T-helper 2 cell (primary cell): ENCODE measurements around the gene GTF2A2.

Experiments used
- DNase-seq, 5 experiments: peaks; one replicate each; pipeline versions ENCODE4 v3.0.0 to v3.0.0-alpha.2; 2012 to 2022

GTF2A2 gene

DNA sequence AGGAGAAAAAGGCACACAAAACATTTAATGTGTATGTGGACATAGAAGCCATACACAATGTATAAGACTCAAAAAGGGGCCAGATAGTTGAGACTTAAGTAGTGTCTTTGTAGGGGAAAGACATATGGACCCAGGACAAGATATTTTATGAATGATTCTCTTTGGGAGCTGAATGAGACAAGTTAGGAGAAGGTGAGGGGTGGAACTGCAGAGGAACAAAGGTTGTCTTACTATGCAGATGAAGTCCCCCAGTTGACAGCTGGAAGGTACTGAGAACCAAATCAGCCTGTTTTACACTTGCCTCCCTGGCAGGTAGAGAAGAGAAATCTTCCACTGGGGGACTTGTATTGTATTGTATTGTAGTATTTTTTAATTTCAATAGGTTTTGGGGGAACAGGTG, 60.7 kb downstream of the GTF2A2 start:
- no peak for DNase-seq

DNA sequence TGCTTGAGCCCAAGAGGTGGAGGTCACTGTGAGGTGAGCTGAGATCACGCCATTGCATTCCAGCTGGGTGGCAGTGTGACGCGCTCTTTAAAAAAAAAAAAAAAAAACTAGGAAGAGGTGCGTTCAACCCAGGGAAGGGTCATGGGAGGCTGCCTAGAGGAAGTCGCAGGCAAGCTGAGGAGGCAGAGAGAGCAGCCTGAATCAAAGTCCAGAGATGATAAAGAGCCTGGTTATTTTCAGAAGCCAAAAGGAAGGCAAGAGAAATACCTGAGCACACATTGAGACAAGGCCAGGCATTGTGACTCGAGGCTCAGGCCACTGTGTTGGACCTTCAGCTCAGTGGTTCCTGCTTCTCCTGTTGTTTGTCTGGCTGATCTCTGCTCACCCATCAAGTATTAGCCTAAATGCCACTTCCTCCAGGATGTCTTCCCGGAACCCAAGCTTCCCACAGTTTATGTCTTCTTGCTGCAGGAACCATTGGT, 61.8 kb downstream of the GTF2A2 start:
- no peak for DNase-seq

DNA sequence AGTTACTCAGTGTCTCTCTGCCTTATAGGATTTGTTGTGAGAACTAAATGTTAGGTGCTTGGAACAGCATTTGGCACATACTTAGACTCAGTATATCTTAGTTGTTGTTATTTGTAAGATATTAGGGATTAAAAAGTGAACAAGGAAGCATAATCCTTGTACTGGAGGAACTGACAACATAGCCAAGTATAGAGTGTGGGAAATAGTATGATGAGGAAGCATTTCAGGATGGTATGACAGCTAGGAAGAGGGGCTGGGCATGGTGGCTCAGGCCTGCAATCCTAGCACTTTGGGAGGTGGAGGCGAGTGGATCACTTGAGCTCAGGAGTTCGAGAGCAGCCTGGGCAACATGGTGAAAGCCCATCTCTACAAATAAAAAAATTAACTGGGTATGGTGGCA, 62.3 kb downstream of the GTF2A2 start:
- DNase-seq, result no peak

DNA sequence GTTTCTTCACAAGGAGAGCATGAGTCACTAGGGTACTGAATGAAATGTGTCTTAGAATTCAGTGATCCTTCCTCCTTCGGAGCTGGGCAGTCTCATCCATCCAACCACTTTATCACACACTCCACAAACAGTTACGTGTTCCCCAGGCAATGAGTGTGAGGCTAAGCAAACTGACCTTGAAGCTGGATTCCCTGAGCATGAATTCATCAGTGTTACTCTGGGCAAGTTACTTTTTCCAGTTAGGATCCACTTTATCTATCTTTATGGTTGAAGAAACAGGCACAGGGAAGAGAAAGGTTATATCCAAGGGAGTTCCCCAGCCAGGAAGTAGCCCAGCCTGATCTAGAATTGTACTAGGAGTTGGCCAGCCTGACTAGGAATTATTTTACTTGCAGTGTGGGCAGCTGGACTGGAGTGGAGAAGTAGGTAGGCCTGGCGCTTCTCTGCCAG, 62.8 kb downstream of the GTF2A2 start:
- no peak for DNase-seq

DNA sequence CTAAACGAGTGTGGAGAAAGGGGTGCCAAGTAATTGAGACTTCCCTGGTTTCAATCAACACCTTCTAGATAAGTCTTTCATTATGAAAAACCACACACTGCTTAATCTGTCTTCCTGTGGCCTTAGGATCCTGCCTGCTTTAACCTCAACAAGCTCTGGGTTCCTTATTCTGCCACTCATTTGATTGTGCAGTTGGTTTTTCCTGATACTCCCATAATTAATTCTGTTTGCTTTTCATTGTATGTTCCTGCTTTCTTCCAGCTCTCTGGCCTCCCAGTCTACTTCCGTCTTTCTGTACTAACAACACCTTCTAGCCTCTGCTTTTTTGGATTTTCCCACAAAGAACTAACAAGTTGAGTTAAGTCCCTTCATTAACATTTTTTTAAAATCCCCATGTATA, 66.0 kb downstream of the GTF2A2 start:
- DNase-seq, result peak in 1 of 5 experiments; percentile 40

DNA sequence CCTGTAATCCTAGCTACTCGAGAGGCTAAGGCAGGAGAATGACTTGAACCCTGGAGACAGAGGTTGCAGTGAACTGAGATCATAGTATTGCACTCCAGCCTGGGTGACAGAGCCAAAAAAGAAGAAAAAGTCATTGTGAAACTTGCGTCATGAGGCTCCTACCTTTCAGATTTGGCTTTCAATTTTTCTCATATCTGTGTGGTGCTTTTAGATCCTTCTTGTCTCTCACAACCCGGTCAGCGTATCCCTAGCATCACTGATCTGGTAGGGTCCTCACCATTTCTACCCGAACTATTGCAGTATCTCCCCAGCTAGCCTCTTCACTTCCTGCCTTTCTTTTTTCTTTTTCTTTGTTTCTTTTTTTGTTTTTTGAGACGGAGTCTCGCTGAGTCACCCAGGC, 67.3 kb downstream of the GTF2A2 start:
- peak in 1 of 5 experiments; percentile 79 for DNase-seq
